AML-193 (cell line): ENCODE measurements around the gene BLOC1S1.
"Not testable (repeated sequence)": the region's sequence is repeated elsewhere in the genome, so short reads cannot be mapped to it uniquely, and the experiment has no call there.

Source experiments
- DNase-seq, 2 experiments: peaks; one replicate each; lab custom pipeline; 2025; lab: John Stamatoyannopoulos, UW

Gene BLOC1S1

GRCh38 chr12:55745361-55746173 is 29.7 kb downstream of the BLOC1S1 start:
- no peak for DNase-seq

- no peak for DNase-seq
Measured at GRCh38 chr12:55746174-55746912, 30.5 kb downstream of the BLOC1S1 start.

DNA sequence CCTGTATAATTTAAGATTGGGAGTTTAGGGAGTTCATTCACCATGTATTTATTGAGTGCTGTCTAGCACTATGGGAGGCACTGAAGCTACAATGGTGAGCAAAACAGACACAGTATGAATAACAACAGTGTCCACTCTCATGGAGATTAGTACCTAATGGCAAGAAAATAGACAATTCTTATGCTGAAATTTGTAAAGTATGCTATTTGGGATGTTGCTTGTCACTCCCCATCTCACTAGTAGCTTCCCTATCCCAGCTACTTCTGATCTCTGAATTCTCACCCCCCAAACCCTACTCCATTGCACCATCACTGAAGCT is 31.0 kb downstream of the BLOC1S1 start:
- DNase-seq: no peak

GRCh38 chr12:55748230-55748993 is 32.6 kb downstream of the BLOC1S1 start:
- DNase-seq: no peak

- no peak for DNase-seq
Measured at GRCh38 chr12:55755246-55755645, 39.4 kb downstream of the BLOC1S1 start.

DNA sequence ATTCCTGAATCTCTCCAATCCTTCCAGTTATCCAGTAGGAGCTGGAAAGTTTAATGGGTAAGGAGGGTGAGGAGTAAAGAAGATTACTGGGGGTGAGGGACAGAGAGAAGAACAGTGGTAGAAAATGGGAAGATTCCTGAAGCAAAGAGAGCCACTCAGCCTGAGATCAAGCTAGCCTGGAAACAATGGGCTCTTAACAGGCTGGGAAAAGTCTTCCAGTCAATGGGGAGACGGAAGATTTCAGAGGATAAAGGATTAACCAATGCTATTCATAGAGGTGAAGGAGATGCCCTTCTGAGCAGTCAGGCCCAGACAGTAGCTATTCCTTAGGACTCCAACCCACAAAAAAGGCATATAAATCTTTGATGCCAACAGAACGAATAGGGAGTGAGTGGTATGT is 41.9 kb downstream of the BLOC1S1 start:
- no peak for DNase-seq

- DNase-seq: not testable (repeated sequence)
Measured at GRCh38 chr12:55758575-55758974, 42.7 kb downstream of the BLOC1S1 start.

- DNase-seq: no peak
Measured at GRCh38 chr12:55760663-55761062, 44.8 kb downstream of the BLOC1S1 start.

DNA sequence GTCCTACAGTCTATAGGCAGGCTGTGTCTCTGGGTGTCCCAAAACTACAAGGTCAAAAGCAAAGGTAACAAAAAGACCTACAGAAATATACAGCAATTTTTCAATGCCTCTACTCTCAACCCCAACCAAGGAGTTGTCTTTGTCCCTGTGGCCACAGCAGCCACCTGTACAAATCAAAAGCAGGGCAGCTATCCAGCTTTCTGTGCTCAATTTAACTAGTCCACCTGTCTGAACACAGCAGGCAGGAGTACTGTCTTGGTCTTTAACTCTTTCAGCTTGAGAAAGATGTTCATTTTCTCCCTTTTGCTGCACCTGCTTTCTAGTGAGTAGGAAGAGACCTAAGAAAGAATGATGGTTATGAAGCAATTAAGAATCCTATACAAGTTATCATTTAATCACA is 46.8 kb downstream of the BLOC1S1 start:
- no peak for DNase-seq

DNA sequence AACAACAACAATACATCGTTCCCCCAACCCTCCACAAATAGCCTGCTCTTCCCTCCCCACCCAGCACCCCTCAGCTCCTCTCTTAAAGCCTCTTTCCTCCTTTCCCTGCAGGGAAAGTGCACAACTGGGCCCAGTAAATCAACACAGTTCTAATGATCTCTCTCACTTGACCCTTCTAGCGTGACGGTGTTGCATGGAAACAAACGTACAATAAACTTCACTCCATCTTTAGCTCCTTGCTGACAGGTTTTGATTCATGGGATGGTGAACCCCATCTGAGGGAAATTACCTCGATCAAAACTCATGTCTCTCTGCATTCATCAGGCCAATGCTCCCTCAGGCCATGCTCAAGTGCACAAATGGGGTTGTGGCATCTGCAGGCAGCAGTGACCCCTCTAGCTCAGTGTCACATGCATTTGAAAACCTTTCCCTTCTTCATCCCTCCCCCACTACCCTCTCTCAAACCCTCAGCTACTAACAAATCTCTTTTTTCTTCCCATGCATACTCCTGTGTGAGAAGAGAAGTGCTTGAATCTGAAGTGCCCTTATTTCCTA is 50.0 kb downstream of the BLOC1S1 start:
- no peak for DNase-seq

DNA sequence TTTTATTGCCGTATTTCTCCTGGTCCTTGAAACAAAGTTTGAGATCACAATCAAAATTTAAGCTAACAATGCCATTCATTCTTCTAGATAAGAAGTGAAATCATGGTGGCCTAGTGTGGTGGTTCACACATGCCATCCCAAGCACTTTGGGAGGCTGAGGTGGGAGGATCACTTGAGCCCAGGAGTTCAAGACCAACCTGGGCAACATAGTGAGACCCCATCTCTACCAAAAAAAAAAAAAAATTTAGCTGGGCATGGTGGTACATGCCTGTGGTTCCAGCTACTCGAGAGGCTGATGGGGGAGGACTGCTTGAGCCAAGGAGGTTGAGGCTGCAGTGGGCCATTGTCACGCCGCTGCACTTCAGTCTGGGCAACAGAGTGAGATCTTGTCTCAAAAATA is 51.3 kb downstream of the BLOC1S1 start:
- DNase-seq: no peak
